IPS-NIHi11 (cell line): Measurements from ENCODE around the gene LCA5L.
A peak's percentile ranks its signal among the peaks of the same experiment; 100 is the strongest.
"Not testable (repeated sequence)": the region's sequence is repeated elsewhere in the genome, so short reads cannot be mapped to it uniquely, and the experiment has no call there.

Experiments
- DNase-seq: peaks from one replicate; pipeline ENCODE4 v3.0.0; 2012; ENCODE audit warnings: mixed read lengths, low spot score

LCA5L gene

DNA sequence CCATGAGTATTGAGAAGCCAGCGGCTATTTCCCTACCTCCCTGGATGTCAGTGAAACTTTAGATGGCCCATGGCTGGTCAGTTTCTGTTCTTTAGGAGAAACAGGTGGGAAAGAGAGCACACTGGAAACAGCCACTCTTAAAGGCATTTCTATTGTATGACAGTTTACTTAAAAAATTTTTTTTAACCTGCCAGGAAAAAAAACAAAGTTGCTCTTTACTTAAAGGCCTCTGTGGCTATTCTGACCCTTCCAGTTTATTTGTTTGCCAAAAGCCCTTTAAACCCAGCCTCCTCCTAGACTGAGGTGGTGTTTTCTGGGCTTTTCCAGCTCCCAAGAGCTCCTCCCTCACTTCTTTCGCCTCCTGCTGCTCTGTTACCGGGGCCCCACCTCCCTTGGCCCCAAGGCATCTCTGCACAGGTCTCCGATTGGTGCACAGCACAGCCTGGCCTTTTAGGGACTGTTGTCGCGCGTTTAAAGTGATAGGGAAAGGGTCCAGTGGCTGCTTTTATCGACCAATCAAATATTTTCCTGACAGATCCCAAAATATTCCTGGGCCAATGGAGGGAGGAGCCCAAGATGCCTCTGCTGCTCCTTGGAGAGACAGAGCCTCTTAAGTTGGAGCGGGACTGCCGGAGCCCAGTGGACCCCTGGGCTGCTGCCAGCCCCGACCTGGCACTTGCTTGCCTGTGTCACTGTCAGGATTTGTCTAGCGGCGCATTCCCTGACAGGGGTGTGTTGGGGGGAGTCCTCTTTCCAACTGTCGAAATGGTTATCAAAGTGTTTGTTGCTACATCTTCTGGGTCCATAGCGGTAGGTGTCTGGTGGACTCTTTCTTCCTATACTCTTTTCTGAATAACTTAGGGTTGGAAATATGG lies 6.0 kb upstream of the LCA5L start, which contains the start of gene SH3BGR:
Gene SH3BGR, plus strand, starts transcription at position 639 of the 875 bp plus-strand sequence. Its CDS starts 127 bp downstream, at position 766.
- DNase-seq: peak; percentile 86

DNA sequence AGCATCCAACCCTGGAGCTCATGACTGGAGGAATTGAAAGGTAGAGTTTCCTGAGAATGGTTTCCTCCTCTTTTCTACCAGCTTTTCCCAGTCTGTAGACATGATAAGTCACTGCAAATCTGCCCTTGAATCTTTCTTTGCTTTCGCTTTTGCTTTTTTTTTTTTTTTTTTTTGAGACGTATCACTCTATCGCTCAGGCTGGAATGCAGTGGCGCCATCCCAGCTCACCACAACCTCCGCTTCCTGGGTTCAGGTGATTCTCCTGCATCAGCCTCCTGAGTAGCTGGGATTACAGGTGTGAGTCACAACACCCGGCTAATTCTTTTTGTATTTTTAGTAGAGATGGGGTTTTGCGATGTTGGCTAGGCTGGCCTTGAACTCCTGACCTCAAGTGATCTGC lies 1.7 kb upstream of the LCA5L start:
- DNase-seq: no peak

DNA sequence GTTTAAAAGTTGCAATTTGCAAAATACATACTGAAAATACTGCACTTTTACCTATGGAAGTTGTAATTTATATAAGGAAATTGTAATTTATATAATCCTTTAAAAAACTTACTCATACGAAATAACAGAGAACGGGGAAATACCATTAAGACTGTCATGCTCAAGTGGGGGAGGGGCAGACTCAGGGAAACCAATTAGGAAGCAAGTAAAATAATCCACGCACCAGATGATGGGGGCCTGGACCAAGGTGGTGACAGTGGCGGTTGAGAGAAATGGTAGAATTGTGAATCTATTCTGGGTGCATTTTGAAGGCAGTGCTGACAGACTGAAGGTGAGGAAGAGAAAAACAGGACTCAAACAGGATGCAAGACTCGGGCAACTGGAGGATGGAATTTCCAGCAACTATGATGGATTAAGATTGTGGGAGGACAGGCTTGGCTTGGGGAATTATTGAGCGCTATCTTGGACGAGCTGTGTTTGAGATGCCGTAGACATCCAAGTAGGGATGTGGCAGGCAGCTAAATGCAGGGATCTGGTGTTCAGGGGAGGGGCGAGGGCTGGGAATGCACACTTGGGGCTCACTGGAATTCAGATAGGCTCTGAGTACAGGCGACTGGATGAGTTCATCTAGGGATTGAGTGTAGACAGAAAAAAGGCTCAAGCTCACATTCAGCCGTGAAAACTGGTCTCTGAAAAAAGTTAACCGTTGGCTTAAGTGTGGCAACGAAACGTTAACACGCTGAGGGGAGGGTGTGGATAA lies 977 bp downstream of the LCA5L start:
- no peak for DNase-seq

DNA sequence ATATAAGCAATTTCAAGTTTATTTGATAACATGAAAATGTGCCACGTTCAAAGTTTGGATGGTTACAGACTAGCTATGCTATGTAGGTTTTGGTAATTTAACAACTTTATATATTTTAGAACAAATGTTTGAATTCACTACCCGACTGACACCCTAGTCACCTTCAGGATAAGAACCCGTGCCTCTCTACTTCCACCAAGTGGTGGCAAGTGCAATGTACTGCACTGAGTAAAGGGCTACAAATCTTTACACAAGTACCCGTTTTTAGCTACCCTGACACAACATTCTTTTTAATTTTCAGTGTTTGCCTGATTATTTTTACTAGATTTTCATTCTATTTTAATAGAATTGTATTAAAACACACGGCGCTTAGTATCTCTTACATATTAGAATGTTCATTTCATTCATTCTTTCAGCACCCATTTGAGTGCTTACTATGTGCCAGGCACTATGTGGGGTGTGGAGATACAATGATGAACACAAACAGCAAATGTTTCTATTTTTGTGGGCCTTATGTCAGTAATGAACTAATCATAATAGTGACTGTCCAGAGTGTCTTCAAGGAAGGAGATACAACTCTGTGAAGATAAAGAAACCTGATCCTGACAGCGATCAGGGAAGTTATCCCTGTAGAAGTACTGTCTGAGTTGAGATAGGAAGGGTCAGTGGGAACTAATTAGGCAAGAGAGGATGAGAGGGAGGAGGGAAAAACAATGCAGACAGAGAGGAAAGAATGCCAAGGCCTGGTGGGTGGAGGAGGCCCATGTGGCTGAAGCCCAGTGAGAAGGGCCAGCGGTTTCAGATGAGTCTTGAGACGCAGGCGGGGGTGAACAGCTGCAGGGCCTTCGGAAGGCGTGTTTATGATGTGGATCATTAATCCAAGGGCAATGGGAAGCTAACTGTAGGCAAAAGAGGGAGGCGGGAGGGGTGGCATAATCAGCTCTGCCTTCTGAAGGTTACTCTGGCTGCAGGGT lies 3.8 kb downstream of the LCA5L start:
- DNase-seq: peak; percentile 51

DNA sequence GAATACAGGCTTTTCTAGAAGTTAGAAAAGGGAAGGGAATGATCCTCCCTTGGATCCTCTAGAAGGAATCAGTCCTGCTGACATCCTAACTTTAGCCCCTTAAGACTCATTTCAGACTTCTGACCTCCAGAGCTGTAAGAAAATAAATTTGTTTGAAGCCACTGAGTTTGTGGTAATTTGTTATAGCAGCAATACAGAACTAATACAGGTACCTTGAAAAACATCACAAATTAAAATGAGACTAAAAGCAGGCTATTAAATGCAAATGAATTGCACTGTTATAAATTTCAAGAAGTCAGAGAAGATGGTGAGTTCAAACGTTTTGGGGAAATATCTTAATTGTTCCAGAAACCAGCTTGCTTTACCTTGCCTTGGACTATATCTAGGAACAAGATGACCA lies 6.3 kb downstream of the LCA5L start:
- DNase-seq: no peak

DNA sequence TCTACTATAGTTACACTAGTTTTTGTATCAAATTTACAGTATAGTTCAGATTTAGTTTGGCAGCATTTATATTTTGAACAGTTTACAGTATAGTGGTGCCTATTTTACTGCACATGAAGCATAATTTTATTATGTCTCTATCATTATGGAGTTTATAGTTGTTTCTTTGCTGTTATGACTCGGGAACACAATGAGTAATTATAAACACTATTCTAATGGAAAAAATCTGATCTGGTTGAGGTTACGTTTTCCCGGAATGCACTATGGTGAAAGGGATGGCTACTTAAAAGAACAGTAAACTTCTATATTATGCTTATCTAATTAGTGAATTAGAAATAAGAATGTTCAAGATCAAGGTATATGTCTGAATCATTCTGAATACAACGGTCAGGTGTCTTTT lies 10.6 kb downstream of the LCA5L start:
- no peak for DNase-seq

DNA sequence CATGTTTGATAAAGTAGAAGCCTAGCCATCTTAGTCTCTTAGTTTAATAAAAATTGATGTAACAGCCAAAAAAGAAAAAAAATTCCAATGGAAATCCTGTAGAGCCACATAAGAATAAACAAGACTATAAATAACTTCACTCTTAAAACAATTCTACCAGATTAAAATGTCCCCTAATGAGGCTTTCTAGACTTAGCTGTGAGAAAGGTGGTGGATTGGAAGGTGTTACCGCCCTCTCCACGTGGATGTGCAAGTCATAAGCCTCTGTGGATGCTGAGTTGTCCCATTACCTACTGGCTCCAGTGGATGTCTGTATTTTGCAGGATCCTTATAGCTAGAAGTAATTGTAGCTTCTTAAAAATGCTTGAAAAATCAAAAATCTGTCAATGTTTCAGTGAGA lies 14.6 kb downstream of the LCA5L start:
- DNase-seq: no peak

DNA sequence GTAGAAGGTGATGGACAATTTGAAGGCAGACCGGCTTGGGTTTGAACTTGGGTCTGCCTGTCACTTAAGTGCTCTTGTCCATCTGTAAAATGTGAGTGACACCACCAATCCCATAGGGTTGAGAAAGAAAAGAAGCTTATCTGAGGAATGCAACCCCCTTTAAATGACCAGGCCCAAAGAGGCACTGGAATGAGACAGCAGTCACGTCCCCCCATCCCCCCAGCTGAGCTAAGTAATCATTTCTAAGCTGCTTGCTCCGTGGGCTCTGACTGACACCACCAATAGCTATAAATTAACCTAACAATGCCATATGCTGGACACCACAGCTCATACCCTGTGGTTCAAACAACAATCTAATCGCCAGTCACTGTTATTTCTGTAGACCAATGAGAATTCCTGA lies 15.1 kb downstream of the LCA5L start:
- DNase-seq: peak; percentile 23

DNA sequence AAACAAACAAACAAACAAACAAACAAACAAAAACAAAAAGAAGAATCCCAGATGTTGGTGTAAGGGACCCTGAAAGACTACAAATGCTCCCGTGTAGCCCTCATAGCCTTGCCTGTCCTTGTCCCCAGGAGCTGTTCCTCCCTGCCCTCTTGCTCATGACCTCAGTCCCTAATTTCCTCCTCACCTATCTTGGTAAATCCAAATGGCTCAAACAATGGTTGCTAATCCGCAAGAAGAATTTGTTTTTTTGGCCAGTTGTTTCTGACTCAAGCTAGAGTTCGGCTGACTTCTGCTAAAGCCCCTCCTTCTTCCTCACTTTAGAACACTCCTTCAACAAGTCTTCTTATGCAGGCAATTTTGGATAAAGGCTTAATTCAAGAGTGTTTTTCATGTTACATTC lies 15.6 kb downstream of the LCA5L start:
- no peak for DNase-seq

DNA sequence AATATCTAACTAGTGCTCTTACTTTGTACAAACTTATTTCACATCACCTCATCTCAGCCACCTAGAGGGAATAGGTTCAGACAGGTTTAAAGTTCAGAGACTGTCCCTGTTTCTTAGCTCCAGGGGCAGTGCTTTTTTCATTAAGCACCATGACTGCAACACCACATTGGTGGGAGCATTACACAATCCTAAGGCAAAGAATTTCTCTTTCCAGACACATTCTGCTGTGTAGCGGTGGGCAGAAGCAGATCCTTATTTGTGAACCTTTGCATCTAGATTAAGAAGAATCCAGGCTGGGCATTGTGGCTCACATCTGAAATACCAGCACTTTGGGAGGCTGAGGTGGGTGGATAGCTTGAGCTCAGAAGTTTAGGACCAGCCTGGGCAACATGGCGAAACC lies 16.1 kb downstream of the LCA5L start:
- no peak for DNase-seq

DNA sequence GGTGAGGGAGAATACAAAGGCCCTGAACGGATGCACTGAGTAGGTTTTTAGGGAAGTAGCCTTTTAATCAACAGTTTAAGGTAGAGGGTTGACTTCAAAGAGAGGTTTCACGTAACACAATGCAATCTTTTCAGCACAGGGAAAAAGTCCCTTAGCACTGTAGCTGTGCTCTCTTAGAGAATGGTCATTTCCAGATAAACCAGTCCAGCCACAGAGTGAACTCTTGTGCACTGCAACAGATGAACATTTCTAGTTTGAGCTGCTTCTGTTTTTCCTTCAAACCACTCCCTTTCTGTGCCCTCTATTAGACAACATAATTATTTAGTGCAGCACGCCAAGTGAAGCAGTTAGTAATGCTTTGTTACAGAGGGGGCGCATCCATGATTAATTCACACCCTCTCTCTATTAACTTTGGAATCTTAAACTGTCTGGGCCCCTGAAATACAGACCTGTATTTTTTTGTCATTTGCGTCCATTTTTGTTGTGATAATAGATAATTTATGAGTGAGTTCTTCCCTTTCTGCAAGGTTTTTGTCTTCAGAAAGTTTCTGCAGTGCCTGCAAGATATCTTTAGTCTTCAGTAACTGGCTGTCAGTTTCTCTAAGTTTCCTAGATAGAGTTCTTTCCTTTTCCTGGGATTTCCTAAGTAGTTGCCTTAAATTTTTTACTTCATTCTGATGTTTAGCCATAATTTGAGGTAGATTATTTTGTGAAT lies 22.9 kb downstream of the LCA5L start:
- no peak for DNase-seq

DNA sequence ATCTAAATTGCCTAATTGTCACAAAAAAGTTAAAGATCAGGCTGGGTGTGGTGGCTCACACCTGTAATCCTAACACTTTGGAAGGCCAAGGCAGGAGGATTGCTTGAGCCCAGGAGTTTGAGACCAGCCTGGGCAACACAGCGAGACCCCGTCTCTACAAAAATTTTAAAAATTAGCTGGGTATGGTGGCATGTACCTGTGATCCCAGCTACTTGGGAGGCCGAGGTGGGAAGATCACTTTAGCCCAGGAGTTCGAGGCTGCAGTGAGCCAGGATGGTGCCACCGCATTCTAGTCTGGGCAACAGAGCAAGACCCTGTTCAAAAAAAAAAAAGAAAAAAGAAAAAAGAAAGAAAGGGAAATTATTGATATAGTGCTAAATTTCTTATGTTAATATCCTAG lies 26.4 kb downstream of the LCA5L start:
- not testable (repeated sequence) for DNase-seq

DNA sequence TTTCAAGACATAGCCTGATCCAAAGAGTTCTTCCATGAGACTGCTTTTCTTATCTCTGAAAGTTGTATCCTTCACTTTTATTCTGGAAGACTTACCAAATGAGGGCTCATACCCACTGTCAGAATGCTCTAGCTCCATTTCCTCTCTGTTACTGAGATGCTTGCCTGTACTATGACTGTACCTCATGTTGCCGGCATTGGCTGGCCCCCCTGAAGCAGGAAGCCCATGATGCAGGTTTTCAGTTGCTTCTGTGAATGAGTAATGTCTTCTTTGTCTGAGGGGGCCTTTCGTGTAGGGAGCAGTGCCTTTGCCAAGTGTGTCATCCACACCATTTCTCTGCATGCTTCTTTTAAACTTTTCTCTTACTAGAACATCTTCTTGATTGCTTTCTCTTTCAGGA lies 39.5 kb downstream of the LCA5L start:
- no peak for DNase-seq

DNA sequence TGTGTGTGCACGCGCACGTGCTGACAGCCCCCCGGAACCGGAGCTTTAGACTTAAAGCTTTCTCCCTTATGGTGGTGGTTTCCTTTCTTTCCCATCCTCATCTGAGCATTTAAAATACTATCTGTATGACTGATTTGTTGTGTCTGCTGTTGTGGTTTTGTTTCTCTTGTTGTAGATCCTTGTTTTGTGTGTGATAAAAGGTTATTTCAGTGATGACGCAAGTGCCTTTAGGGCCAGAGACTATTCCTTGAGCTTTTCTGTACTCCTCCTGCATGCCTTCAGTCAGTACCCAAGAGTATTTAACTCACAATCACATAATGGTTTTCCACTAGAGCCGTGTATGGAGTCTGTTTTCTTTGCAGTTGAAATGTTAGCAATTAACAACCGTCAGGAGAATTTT lies 45.4 kb downstream of the LCA5L start:
- DNase-seq: no peak

DNA sequence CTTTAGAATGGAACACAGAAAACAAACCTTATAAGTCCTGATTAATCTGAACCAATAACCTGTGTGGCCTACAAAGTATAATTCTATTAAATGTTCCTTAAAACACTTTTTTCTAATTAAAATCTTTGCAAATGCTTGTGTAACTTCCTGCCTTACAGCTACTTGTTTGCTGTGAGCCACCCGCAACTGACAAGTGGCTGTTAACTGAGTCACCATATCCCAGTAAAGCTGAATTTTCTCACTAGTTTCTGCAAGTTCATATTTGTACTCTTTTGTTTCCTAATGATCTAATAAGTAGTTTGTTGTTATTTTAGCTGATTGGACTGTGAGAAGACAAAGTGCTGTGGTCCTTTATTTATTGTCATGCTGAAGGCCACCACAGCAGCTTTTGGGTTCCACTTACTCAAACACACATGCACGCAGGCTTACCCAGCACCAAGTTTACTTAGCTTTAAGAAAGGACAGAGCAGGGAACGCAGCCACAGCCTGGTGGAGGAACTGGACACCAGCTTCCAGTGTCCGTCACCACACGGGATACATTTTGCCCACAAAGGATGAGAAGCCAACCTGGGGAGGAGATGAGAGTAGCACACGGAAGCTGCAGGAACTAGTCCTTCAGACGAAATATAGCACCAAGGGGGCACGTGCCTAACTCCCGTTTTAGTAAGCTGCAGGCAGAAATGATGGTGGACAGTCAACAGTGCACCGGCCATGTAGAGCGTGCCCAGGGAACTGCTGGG lies 47.8 kb downstream of the LCA5L start:
- DNase-seq: no peak

DNA sequence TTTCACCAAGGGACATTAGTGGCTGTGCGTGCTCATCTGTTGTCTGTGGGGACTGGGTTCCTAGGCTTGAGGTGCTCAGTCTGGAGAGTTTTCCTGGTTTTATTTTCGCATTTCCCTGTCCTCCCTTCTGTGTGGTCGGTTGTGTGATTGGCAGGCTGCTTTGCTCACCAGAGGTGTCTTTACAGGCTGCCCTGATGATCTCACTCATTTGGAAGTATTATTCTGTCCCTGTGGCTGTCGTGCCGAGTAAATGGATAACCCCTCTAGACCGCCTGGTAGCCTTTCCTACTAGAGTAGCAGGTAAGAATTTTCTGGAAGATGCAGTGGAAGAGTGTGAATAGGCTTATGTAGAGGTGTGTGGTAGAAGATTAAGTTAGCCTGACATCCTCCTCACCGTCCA lies 52.6 kb downstream of the LCA5L start:
- no peak for DNase-seq

DNA sequence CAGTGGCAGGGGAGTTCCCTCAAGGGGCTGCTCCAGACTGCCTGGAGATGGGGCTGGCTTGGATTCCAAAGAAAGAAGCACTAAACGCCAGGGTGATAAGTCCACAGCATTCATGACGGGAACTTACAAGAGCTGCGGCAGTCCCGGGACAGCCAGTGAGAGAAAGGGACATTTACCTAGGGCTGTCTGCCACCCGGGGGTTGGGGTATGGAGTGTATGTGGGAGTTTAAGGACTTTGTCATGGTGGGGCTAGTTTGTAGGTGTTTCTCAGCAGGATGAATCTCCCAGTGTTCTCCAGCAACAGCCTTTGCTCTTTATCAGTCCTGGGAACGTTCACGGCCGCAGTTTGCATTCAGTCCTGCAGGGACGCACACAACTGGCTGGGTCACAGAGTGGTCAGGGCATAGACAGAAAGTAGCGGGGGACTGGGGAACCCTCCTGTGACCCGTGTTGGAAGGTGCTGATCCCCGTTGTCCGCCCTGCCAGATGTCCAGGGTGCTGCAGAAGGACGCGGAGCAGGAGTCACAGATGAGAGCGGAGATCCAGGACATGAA lies 55.3 kb downstream of the LCA5L start:
- DNase-seq: no peak

DNA sequence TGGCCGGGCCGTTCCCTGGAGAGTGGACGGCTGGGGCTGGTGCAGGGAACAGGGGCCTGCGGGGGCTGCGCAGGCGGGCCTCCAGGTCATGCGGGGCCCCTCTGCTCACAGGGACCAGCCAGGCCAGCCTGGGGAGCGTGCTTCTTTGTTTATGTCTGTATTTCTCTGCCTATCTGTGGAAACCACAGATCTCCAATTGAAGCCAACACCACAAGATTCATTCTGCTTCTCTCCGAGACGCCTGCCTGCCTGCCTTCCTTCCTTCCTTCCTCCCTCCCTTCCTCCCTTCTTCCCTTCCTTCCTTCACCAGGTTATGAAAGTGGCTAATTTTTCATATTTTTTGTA lies 56.8 kb downstream of the LCA5L start:
- no peak for DNase-seq

DNA sequence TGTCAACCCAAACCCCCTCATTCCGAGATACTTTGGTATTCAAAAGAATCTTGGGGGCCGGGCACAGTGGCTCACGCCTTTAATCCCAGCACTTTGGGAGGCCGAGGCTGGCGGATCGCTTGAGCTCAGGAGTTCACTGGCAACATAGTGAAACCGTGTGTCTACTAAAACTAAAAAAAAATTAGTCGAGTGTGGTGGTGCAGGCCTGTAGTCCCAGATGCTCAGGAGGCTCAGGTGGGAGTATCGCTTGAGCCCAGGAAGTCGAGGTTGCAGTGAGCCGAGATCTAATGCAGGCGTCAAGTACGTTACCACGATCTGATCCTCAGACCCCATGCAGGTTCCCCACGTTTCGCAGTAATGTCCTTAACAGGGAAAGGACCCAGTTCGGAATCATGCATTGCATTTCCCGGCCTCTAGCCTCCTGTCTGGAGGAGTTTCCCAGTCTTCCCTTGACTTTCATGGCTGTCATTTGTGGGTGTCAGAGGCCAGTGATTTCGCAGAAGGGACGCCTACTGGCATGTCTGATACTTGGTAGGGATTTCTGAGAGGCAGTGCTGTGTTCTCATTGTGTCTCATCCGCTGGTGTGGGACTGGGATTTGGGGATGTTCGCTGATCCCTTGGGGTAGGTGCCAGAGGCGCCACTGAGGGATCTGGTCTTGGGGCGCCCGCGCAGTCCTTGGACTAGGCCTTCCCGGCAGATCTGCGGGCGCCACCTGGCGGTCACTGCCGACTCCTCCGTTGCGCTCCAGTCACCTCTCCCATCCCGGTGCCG lies 57.4 kb downstream of the LCA5L start:
- DNase-seq: peak; percentile 96
